H9 (cell line): ENCODE measurements around the gene OR52B4. TPM values are rescaled to one million over a fixed set of nuclear protein-coding genes. Genes with fewer than 3 reads are reported as not detected.

Source experiments
- DNase-seq: peaks from one replicate; pipeline ENCODE4 v3.0.0-alpha.2; 2017
- H2AFZ ChIP-seq: one replicate; pipeline ENCODE4 v1.6.1; 2013; ENCODE audit warnings: mild to moderate bottlenecking, low read length, control low read depth, moderate library complexity
- H2AK5ac ChIP-seq: 2 replicates; pipeline ENCODE4 v1.6.1; 2013; ENCODE audit warnings: low read length, control low read depth, mixed read lengths; ENCODE audit not compliant: insufficient read length
- H2BK120ac ChIP-seq: one replicate; pipeline ENCODE4 v1.6.1; 2013; ENCODE audit warnings: low read depth, mild to moderate bottlenecking, low read length, control low read depth, inconsistent platforms; ENCODE audit not compliant: poor library complexity, severe bottlenecking
- H2BK12ac ChIP-seq: 2 replicates; pipeline ENCODE4 v1.6.1; 2013; ENCODE audit warnings: low read length, control low read depth, mixed read lengths, low read depth; ENCODE audit not compliant: insufficient read length
- H2BK15ac ChIP-seq: 2 replicates; pipeline ENCODE4 v1.6.1; 2013; ENCODE audit warnings: low read depth, low read length, control low read depth
- H2BK20ac ChIP-seq: one replicate; pipeline ENCODE4 v1.6.1; 2013; ENCODE audit warnings: low read depth, mild to moderate bottlenecking, low read length, control low read depth, inconsistent platforms; ENCODE audit not compliant: poor library complexity, severe bottlenecking
- H2BK5ac ChIP-seq: 2 replicates; pipeline ENCODE4 v1.6.1; 2013; ENCODE audit warnings: low read length, control low read depth, mixed read lengths; ENCODE audit not compliant: insufficient read length
- H3K14ac ChIP-seq: 2 replicates; pipeline ENCODE4 v1.6.1; 2013; ENCODE audit warnings: low read length, control low read depth; ENCODE audit not compliant: insufficient read depth
- H3K18ac ChIP-seq: 2 replicates; pipeline ENCODE4 v1.6.1; 2013; ENCODE audit warnings: low read depth, mild to moderate bottlenecking, mixed read lengths, low read length, control low read depth; ENCODE audit not compliant: insufficient read length
- H3K23ac ChIP-seq: 2 replicates; pipeline ENCODE4 v1.6.1; 2013; ENCODE audit warnings: low read length, control low read depth, mixed read lengths, low read depth; ENCODE audit not compliant: insufficient read length
- H3K23me2 ChIP-seq: 2 replicates; pipeline ENCODE4 v1.6.1; 2013; ENCODE audit warnings: low read depth, mild to moderate bottlenecking, mixed read lengths, low read length, control low read depth; ENCODE audit not compliant: insufficient read length, poor library complexity, severe bottlenecking
- H3K27ac ChIP-seq: 2 replicates; pipeline ENCODE4 v1.5.1; 2013; ENCODE audit warnings: low read length, control low read depth, mixed read lengths, low read depth; ENCODE audit not compliant: insufficient read length
- H3K27me3 ChIP-seq: 2 replicates; pipeline ENCODE4 v1.6.1; 2013; ENCODE audit warnings: low read length, control low read depth, inconsistent platforms; ENCODE audit not compliant: insufficient read depth
- H3K4ac ChIP-seq: 2 replicates; pipeline ENCODE4 v1.6.1; 2013; ENCODE audit warnings: low read depth, mild to moderate bottlenecking, control low read depth, inconsistent platforms, low read length, moderate library complexity
- H3K4me1 ChIP-seq: 2 replicates; pipeline ENCODE4 v1.6.1; 2013; ENCODE audit warnings: low read length, control low read depth, inconsistent platforms; ENCODE audit not compliant: insufficient read depth
- H3K4me2 ChIP-seq: 2 replicates; pipeline ENCODE4 v1.6.1; 2013; ENCODE audit warnings: low read length, control low read depth, mixed read lengths; ENCODE audit not compliant: insufficient read length, insufficient read depth
- H3K56ac ChIP-seq: 2 replicates; pipeline ENCODE4 v1.6.1; 2013; ENCODE audit warnings: low read depth, mild to moderate bottlenecking, mixed read lengths, low read length, control low read depth; ENCODE audit not compliant: insufficient read length
- H3K79me1 ChIP-seq: 2 replicates; pipeline ENCODE4 v1.6.1; 2013; ENCODE audit warnings: low read depth, mild to moderate bottlenecking, moderate library complexity, low read length, control low read depth, inconsistent platforms; ENCODE audit not compliant: insufficient read depth, poor library complexity, severe bottlenecking
- H3K79me2 ChIP-seq: 2 replicates; pipeline ENCODE4 v1.6.1; 2013; ENCODE audit warnings: low read length, control low read depth, inconsistent platforms; ENCODE audit not compliant: insufficient read depth
- H3K9ac ChIP-seq: 2 replicates; pipeline ENCODE4 v1.6.1; 2013; ENCODE audit warnings: low read length, control low read depth, mixed read lengths; ENCODE audit not compliant: insufficient read length; ENCODE audit errors: extremely low read depth
- H3K9me3 ChIP-seq: one replicate; pipeline ENCODE4 v1.6.1; 2013; ENCODE audit warnings: low read depth, low read length, inconsistent platforms; ENCODE audit not compliant: control insufficient read depth
- H3T11ph ChIP-seq: one replicate; pipeline ENCODE4 v1.6.1; 2013; ENCODE audit warnings: mild to moderate bottlenecking, low read length, control low read depth, inconsistent platforms
- H4K20me1 ChIP-seq: one replicate; pipeline ENCODE4 v1.6.1; 2013; ENCODE audit not compliant: control insufficient read depth, insufficient read length, insufficient read depth
- H4K5ac ChIP-seq: 2 replicates; pipeline ENCODE4 v1.6.1; 2013; ENCODE audit warnings: low read depth, mild to moderate bottlenecking, mixed read lengths, low read length, control low read depth; ENCODE audit not compliant: insufficient read length
- H4K8ac ChIP-seq: replicated peaks from 2 replicates; pipeline ENCODE4 v1.6.1; 2013; ENCODE audit warnings: low read length, control low read depth, mixed read lengths, low read depth; ENCODE audit not compliant: insufficient read length
- H4K91ac ChIP-seq: 2 replicates; pipeline ENCODE4 v1.6.1; 2013; ENCODE audit warnings: low read depth, mild to moderate bottlenecking, moderate library complexity, mixed read lengths, low read length, control low read depth; ENCODE audit not compliant: insufficient read length
- H3K27ac Mint-ChIP-seq, 3 experiments: 2 replicates in 2 of 3; 3 replicates in 1 of 3; pipeline ENCODE4 v1.8.0; 2020 to 2021; ENCODE audit warnings: mixed read lengths in 3 of 3, mild to moderate bottlenecking in 1 of 3, moderate library complexity in 1 of 3
- H3K27me3 Mint-ChIP-seq: 2 replicates; pipeline ENCODE4 v1.8.0; 2021; ENCODE audit warnings: low read depth, mild to moderate bottlenecking, moderate library complexity, mixed read lengths
- H3K36me3 Mint-ChIP-seq, 3 experiments: 2 replicates in 2 of 3; 3 replicates in 1 of 3; pipeline ENCODE4 v1.8.0; 2020 to 2021; ENCODE audit warnings: low read depth in 3 of 3, mixed read lengths in 3 of 3; ENCODE audit not compliant: insufficient read depth in 1 of 3
- H3K4me1 Mint-ChIP-seq, 2 experiments: 2 replicates each; pipeline ENCODE4 v1.8.0; 2020; ENCODE audit warnings: mixed read lengths in 2 of 2
- H3K4me3 Mint-ChIP-seq, 2 experiments: 2 replicates in 1 of 2; 3 replicates in 1 of 2; pipeline ENCODE4 v1.8.0; 2020 to 2021; ENCODE audit warnings: mild to moderate bottlenecking in 2 of 2, mixed read lengths in 2 of 2, moderate library complexity in 1 of 2
- H3K9me3 Mint-ChIP-seq, 2 experiments: 2 replicates in 1 of 2; 3 replicates in 1 of 2; pipeline ENCODE4 v1.8.0; 2020; ENCODE audit warnings: mild to moderate bottlenecking in 2 of 2, mixed read lengths in 2 of 2, moderate library complexity in 1 of 2
- WGBS: extraction: QIAGEN DNeasy Blood & Tissue Kit; methylation state at CpG from one replicate; pipeline ENCODE4 v1.1.7; 2013; ENCODE audit warnings: missing lambda C conversion rate, low lambda C conversion rate, mixed read lengths; ENCODE audit not compliant: insufficient read length; ENCODE audit errors: extremely low coverage; 5-methylcytosine and 5-hydroxymethylcytosine counted together
- total RNA-seq: library from RNA; stranded (reverse); gene quantifications from 2 replicates; pipeline ENCODE4 v1.2.1, GENCODE V29; 2021
- TF ChIP-seq, protein P1 (sequence below): fragments of 200-600 bp; sonication (generic); conservative IDR thresholded peaks from 3 replicates; pipeline ENCODE4 v1.8.0; 2021; ENCODE audit warnings: antibody characterized with exemption, mild to moderate bottlenecking

OR52B4 gene
- total RNA-seq, 1 experiment from 2014 or later, result not detected

DNA sequence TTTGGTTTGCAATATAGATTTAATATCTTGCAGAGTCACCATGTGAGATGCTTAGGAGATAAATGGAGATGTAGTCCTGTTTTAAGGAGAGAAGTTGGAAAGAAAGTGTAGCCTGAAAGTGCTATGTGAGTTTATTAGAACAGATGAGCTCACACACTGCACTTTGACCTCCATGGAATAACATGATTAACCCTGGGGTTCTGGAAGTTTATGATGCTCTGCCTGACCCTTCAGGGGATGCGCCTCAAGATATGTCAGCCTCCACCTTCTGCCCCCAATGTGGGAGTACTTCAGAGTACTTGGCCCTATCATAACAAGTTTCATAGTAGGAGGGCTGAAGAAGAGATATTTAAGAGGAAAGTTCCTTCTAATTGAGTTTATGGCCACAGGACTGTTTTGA is 48.6 kb upstream of the OR52B4 start:
- Histone ChIP-seq H2BK20ac (no peak overlapping the region), H3K9ac (no peak overlapping the region), H2AFZ (no peak overlapping the region), H3K27ac (no peak overlapping the region), H3K4me2 (no peak overlapping the region), H3T11ph (no peak overlapping the region), H3K79me1 (no peaks in the 10 kb centered on the region), H4K5ac (no peak overlapping the region), H2AK5ac (no peak overlapping the region), H3K4me1 (no peaks in the 10 kb centered on the region), H3K23me2 (no peaks in the 10 kb centered on the region), H3K9me3 (no peaks in the 10 kb centered on the region), H3K56ac (no peak overlapping the region), H3K79me2 (no peaks in the 10 kb centered on the region), H4K91ac (no peak overlapping the region), H4K20me1 (no peaks in the 10 kb centered on the region), H2BK12ac (no peak overlapping the region), H2BK120ac (no peak overlapping the region), H3K18ac (no peak overlapping the region), H2BK15ac (no peak overlapping the region), H3K23ac (no peak overlapping the region), H3K27me3 (no peaks in the 10 kb centered on the region), H3K4ac (no peak overlapping the region), H3K14ac (no peak overlapping the region), H2BK5ac (no peak overlapping the region), H4K8ac (no peak overlapping the region)
- Mint-ChIP-seq H3K36me3 (no peaks in the 10 kb centered on the region), H3K4me3 (no peak overlapping the region), H3K9me3 (no peaks in the 10 kb centered on the region), H3K27me3 (peaks cover 2% of the 10 kb centered on the region; the same call in 1 of the 2 replicates), H3K27ac (no peak overlapping the region), H3K4me1 (no peaks in the 10 kb centered on the region)
- no CpG with 5 or more reads among the region's 1 CpG for WGBS
- TF ChIP-seq, protein P1, sequence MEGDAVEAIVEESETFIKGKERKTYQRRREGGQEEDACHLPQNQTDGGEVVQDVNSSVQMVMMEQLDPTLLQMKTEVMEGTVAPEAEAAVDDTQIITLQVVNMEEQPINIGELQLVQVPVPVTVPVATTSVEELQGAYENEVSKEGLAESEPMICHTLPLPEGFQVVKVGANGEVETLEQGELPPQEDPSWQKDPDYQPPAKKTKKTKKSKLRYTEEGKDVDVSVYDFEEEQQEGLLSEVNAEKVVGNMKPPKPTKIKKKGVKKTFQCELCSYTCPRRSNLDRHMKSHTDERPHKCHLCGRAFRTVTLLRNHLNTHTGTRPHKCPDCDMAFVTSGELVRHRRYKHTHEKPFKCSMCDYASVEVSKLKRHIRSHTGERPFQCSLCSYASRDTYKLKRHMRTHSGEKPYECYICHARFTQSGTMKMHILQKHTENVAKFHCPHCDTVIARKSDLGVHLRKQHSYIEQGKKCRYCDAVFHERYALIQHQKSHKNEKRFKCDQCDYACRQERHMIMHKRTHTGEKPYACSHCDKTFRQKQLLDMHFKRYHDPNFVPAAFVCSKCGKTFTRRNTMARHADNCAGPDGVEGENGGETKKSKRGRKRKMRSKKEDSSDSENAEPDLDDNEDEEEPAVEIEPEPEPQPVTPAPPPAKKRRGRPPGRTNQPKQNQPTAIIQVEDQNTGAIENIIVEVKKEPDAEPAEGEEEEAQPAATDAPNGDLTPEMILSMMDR, result no peak
- no peak for DNase-seq
